Neutrophil (primary cell): Measurements from ENCODE around the gene OPALIN.

Experiments used
- H3K27ac ChIP-seq: fragments of 200-600 bp; sonication (generic); 2 replicates; pipeline ENCODE4 v1.5.1; 2016; ENCODE audit warnings: mild to moderate bottlenecking, moderate library complexity
- H3K27me3 ChIP-seq: fragments of 200-600 bp; sonication (generic); 2 replicates; pipeline ENCODE4 v1.6.0; 2016; ENCODE audit warnings: mild to moderate bottlenecking
- H3K36me3 ChIP-seq: fragments of 200-600 bp; sonication (generic); 2 replicates; pipeline ENCODE4 v1.5.1; 2017
- H3K4me1 ChIP-seq, 2 experiments: fragments of 200-600 bp in 1 of 2; sonication (generic) in 1 of 2; 1 replicate in 1 of 2; 2 replicates in 1 of 2; pipeline versions ENCODE4 v1.5.1 to v1.6.1; 2013 to 2016; ENCODE audit warnings: low read depth in 1 of 2, low read length in 1 of 2, mild to moderate bottlenecking in 1 of 2, moderate library complexity in 1 of 2; ENCODE audit not compliant: control insufficient read depth in 1 of 2, insufficient read depth in 1 of 2
- H3K4me3 ChIP-seq, 2 experiments: fragments of 200-600 bp in 1 of 2; sonication (generic) in 1 of 2; 1 replicate in 1 of 2; 2 replicates in 1 of 2; pipeline ENCODE4 v1.5.1; 2013 to 2016; ENCODE audit warnings: low read depth in 1 of 2, low read length in 1 of 2, mild to moderate bottlenecking in 1 of 2, moderate library complexity in 1 of 2
- H3K9me3 ChIP-seq: fragments of 200-600 bp; sonication (generic); 2 replicates; pipeline ENCODE4 v1.5.1; 2016
- TF ChIP-seq, protein P1 (sequence below): fragments of 200-600 bp; sonication (generic); IDR thresholded peaks from 2 replicates; pipeline ENCODE4 v1.5.1; 2016; ENCODE audit warnings: antibody characterized with exemption

Gene OPALIN

DNA sequence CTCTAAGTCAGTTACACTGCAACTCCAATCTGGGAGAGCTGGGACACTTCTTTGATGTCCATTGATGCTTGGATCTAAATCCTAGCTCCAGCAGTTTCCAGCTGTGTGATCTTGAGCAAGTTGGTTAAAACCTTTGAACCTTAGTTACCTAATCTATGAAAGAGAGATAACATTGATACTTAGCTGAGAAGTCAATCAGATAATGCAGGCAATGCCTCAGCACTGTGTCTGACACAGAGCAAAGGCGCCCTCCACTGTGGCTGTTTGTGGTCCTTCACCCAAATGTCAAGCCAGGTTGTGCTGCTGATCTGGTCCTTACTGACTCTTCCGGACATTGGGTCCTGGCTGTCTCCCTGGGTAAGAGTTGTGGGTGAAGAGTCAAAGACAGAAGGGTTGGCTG, 34.4 kb downstream of the OPALIN start:
- no peak overlapping the region for H3K4me3 ChIP-seq
- no peaks in the 10 kb centered on the region for H3K4me1 ChIP-seq
- H3K27me3 ChIP-seq = no peaks in the 10 kb centered on the region
- H3K27ac ChIP-seq = no peak overlapping the region
- TF ChIP-seq, protein P1, sequence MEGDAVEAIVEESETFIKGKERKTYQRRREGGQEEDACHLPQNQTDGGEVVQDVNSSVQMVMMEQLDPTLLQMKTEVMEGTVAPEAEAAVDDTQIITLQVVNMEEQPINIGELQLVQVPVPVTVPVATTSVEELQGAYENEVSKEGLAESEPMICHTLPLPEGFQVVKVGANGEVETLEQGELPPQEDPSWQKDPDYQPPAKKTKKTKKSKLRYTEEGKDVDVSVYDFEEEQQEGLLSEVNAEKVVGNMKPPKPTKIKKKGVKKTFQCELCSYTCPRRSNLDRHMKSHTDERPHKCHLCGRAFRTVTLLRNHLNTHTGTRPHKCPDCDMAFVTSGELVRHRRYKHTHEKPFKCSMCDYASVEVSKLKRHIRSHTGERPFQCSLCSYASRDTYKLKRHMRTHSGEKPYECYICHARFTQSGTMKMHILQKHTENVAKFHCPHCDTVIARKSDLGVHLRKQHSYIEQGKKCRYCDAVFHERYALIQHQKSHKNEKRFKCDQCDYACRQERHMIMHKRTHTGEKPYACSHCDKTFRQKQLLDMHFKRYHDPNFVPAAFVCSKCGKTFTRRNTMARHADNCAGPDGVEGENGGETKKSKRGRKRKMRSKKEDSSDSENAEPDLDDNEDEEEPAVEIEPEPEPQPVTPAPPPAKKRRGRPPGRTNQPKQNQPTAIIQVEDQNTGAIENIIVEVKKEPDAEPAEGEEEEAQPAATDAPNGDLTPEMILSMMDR = no peak
- H3K36me3 ChIP-seq = no peaks in the 10 kb centered on the region
- H3K9me3 ChIP-seq = no peaks in the 10 kb centered on the region

DNA sequence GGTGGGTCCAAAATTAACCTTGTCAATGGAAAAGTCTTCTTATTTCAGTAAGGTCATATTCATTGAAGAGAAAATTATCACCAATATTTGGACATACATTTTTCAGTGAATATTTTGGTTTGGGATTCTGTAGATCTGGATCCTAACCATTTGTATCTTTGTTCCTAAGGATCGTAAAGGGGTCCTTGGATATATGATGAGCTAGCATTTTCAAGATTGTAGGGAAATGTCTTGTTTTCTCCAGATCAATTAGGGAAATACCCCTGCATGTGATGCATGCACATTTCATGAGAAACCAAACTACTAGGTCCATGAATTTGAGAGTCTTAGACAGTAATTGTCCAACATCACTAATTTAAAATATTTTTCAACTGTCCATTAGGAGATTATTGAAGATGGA, 36.5 kb downstream of the OPALIN start:
- Histone ChIP-seq H3K9me3 (no peaks in the 10 kb centered on the region), H3K4me1 (no peaks in the 10 kb centered on the region), H3K27ac (no peak overlapping the region), H3K27me3 (no peaks in the 10 kb centered on the region), H3K36me3 (no peaks in the 10 kb centered on the region), H3K4me3 (no peak overlapping the region)
- TF ChIP-seq, protein P1 = no peak

GRCh38 chr10:96321822-96322221, 37.0 kb downstream of the OPALIN start:
- no peaks in the 10 kb centered on the region for H3K27me3 ChIP-seq
- no peak overlapping the region for H3K4me3 ChIP-seq
- H3K4me1 ChIP-seq = no peaks in the 10 kb centered on the region
- TF ChIP-seq, protein P1 = no peak
- no peak overlapping the region for H3K27ac ChIP-seq
- no peaks in the 10 kb centered on the region for H3K36me3 ChIP-seq
- no peaks in the 10 kb centered on the region for H3K9me3 ChIP-seq

DNA sequence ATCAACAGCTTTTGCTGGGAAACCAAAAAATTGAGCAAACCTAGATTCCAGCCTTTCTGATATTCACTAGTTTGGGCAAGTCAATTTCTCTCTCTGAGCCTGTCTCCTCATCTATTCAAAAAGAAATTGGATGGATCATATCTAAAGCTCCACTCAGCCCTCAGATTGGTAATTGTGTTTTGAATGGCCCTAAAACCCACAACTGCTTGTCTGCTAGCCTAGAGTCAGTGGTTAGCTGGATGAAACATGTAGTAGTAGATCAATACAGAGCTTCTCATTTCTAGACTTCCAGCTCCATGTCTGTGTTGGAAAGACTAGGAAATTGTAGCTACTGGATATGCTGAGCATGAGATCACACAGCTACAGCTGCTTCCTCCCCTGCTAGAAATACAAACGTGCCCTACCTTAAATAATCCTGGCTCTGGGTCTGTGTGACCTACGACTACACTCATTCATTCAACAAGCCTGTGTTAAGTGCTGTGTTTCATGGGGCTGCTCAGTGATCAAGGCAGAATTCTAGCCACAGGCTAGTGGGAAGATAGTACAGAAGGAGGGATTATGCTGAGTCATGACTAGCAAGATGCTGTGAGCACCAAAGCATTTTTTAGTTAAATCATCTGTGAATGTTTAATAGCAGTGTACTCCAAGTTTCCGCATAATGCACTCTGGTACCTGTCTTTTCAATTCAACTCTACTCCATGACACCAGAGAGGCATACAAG, 38.9 kb downstream of the OPALIN start:
- Histone ChIP-seq H3K9me3 (no peaks in the 10 kb centered on the region), H3K4me3 (no peak overlapping the region), H3K4me1 (no peaks in the 10 kb centered on the region), H3K27ac (no peak overlapping the region), H3K27me3 (no peaks in the 10 kb centered on the region), H3K36me3 (no peaks in the 10 kb centered on the region)
- TF ChIP-seq, protein P1 = no peak

DNA sequence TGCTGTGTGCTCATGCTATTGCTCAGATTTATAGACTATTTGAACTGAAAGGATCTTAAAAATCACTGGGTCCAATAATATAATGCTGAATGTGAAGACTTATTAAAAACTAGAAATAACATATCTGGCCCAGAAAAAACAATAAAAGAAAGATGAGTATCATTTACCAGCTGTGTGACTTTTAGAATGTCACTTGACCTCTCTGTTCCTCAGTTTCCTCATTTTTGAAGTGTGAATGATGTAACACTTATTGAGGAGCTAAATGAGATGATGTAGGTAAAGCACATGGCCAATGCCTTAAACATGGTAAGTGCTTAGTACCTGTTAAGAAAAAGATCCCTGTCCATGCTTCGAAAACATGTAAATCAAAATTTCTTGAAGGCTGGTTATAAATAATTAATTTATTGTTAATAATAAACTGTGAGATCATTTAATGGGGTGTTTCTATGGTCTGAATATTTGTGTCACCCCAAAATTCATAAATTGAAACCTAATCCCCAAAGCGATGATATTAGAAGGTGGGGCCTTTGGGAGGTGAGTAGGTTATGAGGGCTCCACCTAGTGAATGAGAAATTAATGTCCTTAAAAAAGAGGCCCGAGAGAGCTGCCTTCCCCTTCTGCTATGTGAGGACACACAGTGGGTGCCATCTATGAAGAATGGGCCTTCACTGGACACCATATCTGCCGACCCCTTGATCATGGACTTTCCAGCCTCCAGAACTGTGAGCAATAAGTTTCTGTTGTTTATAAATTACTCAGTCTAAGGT, 41.6 kb downstream of the OPALIN start:
- no peaks in the 10 kb centered on the region for H3K27me3 ChIP-seq
- H3K9me3 ChIP-seq = no peaks in the 10 kb centered on the region
- H3K4me3 ChIP-seq = no peak overlapping the region
- no peaks in the 10 kb centered on the region for H3K36me3 ChIP-seq
- H3K27ac ChIP-seq = no peak overlapping the region
- TF ChIP-seq, protein P1 = no peak
- no peaks in the 10 kb centered on the region for H3K4me1 ChIP-seq
